ENCODE measurements around the gene GPRIN2. TPM values are rescaled to one million over a fixed set of nuclear protein-coding genes. Genes with fewer than 3 reads are reported as not detected.

The GPRIN2 gene
- total RNA-seq, 1 experiment from 2014 or later, result 10.5 TPM

- no peaks in the 10 kb centered on the region for H3K79me2 ChIP-seq (ENCODE audit: insufficient read depth, low read length)
- no peaks in the 10 kb centered on the region for H4K20me1 ChIP-seq (ENCODE audit: control insufficient read depth, insufficient read depth, insufficient read length)
- peaks cover 4% of the 10 kb centered on the region; the same call in 1 of the 2 replicates for H3K4me1 ChIP-seq (ENCODE audit: insufficient read depth, low read length)
- H3K4ac ChIP-seq (ENCODE audit: low read depth, low read length), result no peak overlapping the region
- no peak overlapping the region for H3K56ac ChIP-seq (ENCODE audit: insufficient read length, low read depth, low read length)
- H3K9ac ChIP-seq (ENCODE audit: extremely low read depth, insufficient read length, low read length), result no peak overlapping the region
- no peak overlapping the region for H3K27ac ChIP-seq (ENCODE audit: insufficient read length, low read depth, low read length)
- no peak overlapping the region for H4K8ac ChIP-seq (replicated peaks; ENCODE audit: insufficient read length, low read depth, low read length)
- H3K23ac ChIP-seq (ENCODE audit: insufficient read length, low read depth, low read length), result no peak overlapping the region
- no peak overlapping the region for H2AK5ac ChIP-seq (ENCODE audit: insufficient read length, low read length)
- no peak overlapping the region for H3K18ac ChIP-seq (ENCODE audit: insufficient read length, low read depth, low read length)
- no peak overlapping the region for H2AFZ ChIP-seq (ENCODE audit: low read length)
- H2BK5ac ChIP-seq (ENCODE audit: insufficient read length, low read length), result no peak overlapping the region
- no peak overlapping the region for H2BK120ac ChIP-seq (ENCODE audit: low read depth, low read length, poor library complexity, severe bottlenecking)
- H3K4me2 ChIP-seq (ENCODE audit: insufficient read depth, insufficient read length, low read length), result no peak overlapping the region
- Mint-ChIP-seq H3K4me3 (no peak overlapping the region), H3K36me3 (ENCODE audit: insufficient read depth in 1 of 3, low read depth in 3 of 3) (no peaks in the 10 kb centered on the region), H3K27me3 (ENCODE audit: low read depth) (no peaks in the 10 kb centered on the region), H3K27ac (no peak overlapping the region), H3K4me1 (peaks cover 3 to 4% of the 10 kb centered on the region in 2 experiments; a peak in 3 of 4 replicates), H3K9me3 (no peaks in the 10 kb centered on the region)
- no peak overlapping the region for H3K14ac ChIP-seq (ENCODE audit: insufficient read depth, low read length)
- peaks cover 2% of the 10 kb centered on the region; the same call in 1 of the 2 replicates for H3K27me3 ChIP-seq (ENCODE audit: insufficient read depth, low read length)
- no peak overlapping the region for H4K5ac ChIP-seq (ENCODE audit: insufficient read length, low read depth, low read length)
- H2BK12ac ChIP-seq (ENCODE audit: insufficient read length, low read depth, low read length), result no peak overlapping the region
- no peak overlapping the region for H2BK20ac ChIP-seq (ENCODE audit: low read depth, low read length, poor library complexity, severe bottlenecking)
- H2BK15ac ChIP-seq (ENCODE audit: low read depth, low read length), result no peak overlapping the region
- H3T11ph ChIP-seq (ENCODE audit: low read length), result no peak overlapping the region
- H3K79me1 ChIP-seq (ENCODE audit: insufficient read depth, low read depth, low read length, poor library complexity, severe bottlenecking), result no peaks in the 10 kb centered on the region
- H3K9me3 ChIP-seq (ENCODE audit: control insufficient read depth, low read depth, low read length), result no peaks in the 10 kb centered on the region
- TF ChIP-seq, protein P1, sequence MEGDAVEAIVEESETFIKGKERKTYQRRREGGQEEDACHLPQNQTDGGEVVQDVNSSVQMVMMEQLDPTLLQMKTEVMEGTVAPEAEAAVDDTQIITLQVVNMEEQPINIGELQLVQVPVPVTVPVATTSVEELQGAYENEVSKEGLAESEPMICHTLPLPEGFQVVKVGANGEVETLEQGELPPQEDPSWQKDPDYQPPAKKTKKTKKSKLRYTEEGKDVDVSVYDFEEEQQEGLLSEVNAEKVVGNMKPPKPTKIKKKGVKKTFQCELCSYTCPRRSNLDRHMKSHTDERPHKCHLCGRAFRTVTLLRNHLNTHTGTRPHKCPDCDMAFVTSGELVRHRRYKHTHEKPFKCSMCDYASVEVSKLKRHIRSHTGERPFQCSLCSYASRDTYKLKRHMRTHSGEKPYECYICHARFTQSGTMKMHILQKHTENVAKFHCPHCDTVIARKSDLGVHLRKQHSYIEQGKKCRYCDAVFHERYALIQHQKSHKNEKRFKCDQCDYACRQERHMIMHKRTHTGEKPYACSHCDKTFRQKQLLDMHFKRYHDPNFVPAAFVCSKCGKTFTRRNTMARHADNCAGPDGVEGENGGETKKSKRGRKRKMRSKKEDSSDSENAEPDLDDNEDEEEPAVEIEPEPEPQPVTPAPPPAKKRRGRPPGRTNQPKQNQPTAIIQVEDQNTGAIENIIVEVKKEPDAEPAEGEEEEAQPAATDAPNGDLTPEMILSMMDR (conservative IDR thresholded peaks at IDR 0.05), result no peak
- H4K91ac ChIP-seq (ENCODE audit: insufficient read length, low read depth, low read length), result no peak overlapping the region
- H3K23me2 ChIP-seq (ENCODE audit: insufficient read length, low read depth, low read length, poor library complexity, severe bottlenecking), result peaks cover 14% of the 10 kb centered on the region
- no peak for DNase-seq
- WGBS (ENCODE audit: extremely low coverage, insufficient read length, low lambda C conversion rate), result no CpG with 5 or more reads among the region's 5 CpGs
Observed at GRCh38 chr10:46559231-46559671, 2.8 kb upstream of the GPRIN2 start.

All from H9 (cell line).